GM21528 (cell line): ENCODE results near the gene DLX2.

ENCODE experiments used
- ATAC-seq: cut with Tn5 transposase; IDR thresholded peaks from one replicate; pipeline ENCODE4 v1.9.1; 2021; ENCODE audit warnings: mild to moderate bottlenecking, moderate library complexity; ENCODE audit not compliant: unreplicated experiment, low FRiP score

The DLX2 gene

DNA sequence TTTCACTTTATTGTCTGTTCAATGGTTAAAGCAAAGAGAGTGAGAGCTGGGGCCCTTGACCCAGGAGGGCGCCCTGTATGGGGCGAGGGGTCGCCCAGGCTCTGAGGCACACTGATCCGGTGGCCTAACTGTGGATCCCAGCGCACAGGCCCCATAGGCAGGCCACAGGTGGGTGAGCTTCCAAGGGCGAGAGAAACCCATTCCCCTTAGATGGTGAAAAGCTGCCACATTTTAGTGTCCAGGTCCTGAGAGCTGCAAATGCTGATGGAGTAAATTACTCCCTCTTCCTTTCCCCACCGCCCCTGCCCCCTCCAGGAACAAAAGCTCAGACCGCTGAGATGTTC, 5.9 kb upstream of the DLX2 start:
- no peak for ATAC-seq

GRCh38 chr2:172107690-172108586, 5.2 kb upstream of the DLX2 start:
- no peak for ATAC-seq

- no peak for ATAC-seq
Observed at GRCh38 chr2:172106108-172106961, 3.6 kb upstream of the DLX2 start.

- ATAC-seq = no peak
Observed at GRCh38 chr2:172105471-172106107, 2.9 kb upstream of the DLX2 start.

- no peak for ATAC-seq
Observed at GRCh38 chr2:172103471-172104272, 972 bp upstream of the DLX2 start.

GRCh38 chr2:172101821-172102390, 794 bp downstream of the DLX2 start:
- no peak for ATAC-seq

DNA sequence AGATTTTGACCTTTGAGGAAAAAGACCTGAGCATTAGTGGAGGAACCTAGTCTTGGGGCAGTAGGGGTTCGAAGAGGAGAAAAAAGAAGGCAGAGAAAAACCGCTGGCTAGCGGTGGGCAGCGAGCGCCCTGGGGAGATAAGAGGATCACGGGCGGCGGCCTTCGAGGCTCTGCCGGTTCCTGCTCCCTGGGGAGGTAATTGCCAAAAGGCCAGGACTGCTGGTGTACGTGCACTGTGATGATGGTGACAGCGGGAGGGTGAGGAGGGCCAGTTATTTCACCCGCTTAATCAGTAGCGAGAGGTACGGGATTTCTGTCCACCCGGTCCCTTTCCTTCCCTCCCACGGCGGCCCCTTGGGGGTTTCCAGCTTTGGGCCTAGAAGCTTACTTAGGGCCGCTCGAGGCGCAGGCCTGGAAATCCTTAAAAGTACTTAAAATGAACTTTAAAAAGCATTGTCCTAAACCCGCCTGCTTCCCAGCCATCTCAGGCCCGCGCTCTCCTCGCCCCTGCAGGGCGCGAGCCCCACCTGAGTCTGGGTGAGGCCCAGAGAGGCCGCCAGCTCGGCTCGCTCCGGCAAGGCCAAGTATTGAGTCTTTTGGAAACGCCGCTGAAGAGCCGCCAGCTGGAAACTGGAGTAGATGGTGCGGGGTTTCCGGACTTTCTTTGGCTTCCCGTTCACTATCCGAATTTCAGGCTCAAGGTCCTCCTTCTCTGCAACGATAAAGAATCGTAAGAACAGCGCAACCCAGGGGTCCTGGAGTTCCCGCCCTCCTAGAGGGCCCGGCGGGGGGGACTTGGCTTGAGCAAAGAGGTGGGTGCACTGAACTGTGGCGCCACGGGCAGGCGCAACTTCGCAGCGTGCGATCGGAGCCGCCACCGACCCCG, 1.5 kb downstream of the DLX2 start:
- no peak for ATAC-seq

GRCh38 chr2:172100080-172100934, 2.4 kb downstream of the DLX2 start:
- no peak for ATAC-seq

DNA sequence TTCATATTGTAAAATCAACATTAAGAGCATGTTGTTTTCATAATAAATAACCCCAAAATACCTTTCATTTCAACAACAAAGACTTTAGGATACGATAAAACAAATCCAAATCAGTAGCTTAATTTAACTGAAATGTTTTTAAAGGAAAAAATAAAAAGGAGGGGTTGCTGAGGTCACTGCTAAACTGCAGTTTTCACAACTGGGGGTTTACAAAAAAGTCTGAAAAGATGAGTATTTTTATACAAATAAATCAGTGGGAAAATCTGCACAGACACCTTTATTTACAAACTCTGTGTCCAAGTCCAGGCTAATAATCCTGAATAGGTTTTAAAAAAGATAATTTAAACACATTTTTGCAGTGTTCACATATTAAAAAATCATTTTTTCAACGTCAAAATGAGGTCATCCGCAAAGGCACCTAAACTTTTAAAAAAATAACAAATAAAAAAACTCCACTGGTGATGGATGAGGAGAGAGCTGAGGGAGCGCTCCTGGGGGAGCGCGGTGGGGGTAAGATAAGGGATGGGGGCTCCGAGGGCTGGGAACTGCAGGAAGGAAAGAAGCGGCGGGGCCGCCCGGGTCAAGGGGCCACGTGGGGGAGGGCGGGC, 3.1 kb downstream of the DLX2 start:
- ATAC-seq = no peak

DNA sequence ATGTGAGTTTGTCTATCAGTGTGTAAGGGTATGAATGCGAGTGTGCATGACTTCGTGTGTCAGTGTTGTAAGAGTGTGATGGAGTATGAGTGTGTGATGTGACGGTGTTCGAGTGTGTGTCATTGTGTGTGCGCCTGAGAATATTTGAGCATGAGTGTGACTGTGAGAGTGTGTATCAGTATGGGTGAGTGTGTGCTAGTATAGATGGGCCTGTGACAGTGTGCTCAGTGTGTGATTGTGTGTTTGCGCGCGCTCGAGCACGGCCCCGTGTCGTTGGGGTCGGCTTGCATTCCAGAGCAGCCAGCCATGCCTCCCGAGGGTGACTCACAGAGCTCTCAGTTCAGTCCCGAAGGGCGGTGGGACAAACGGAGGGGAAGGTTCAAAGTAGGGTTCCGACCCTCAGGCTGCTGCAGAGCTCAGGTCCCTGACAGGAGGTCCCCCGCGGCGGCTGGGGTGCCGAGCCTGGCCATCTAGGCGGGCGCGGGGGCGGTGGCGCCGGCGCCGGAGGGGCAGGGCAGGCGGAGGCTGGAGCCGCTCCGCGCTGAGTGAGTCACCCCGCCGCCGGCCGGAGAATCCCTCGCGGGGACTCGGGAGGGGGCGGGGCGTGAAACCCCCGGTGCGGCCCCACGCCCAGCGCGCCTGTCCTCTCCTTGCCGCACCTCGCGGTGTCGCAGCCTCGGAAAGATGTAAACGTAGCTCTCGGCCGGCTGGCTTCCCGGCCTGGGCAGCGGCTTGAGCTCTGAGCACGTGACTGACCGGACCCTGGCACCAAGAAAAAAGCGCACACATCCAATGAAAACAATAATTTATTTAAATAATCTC, 3.8 kb downstream of the DLX2 start:
- ATAC-seq = no peak

- ATAC-seq = no peak
Observed at GRCh38 chr2:172098287-172098649, 4.4 kb downstream of the DLX2 start.

DNA sequence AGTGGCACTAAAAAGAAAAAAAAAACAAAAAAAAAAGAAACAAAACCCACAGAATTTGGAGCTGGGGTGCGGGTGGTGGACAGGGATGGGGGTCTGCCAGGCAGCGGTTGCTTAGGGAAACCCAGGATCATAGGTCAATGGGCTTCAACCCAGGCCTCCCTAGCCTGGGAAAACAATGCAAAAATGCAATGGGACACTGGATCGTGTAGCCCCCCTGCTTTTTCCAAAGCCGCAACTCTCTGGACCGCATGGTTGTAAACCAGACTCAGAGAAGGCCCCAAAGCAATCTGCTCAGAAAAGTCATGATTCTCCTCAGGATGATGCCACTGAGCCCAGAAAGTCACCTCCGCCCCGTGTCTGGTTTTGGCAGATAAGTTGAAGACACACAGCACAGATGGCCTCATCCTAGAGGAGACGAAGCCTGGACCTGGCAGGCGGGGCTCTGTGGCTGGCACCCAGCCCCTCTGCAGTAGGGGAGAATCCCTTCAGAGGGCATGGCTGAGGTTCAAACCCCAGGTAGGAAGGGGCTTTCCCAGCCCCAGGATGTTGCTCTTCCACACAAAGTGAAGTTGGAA, 5.1 kb downstream of the DLX2 start:
- ATAC-seq = no peak

DNA sequence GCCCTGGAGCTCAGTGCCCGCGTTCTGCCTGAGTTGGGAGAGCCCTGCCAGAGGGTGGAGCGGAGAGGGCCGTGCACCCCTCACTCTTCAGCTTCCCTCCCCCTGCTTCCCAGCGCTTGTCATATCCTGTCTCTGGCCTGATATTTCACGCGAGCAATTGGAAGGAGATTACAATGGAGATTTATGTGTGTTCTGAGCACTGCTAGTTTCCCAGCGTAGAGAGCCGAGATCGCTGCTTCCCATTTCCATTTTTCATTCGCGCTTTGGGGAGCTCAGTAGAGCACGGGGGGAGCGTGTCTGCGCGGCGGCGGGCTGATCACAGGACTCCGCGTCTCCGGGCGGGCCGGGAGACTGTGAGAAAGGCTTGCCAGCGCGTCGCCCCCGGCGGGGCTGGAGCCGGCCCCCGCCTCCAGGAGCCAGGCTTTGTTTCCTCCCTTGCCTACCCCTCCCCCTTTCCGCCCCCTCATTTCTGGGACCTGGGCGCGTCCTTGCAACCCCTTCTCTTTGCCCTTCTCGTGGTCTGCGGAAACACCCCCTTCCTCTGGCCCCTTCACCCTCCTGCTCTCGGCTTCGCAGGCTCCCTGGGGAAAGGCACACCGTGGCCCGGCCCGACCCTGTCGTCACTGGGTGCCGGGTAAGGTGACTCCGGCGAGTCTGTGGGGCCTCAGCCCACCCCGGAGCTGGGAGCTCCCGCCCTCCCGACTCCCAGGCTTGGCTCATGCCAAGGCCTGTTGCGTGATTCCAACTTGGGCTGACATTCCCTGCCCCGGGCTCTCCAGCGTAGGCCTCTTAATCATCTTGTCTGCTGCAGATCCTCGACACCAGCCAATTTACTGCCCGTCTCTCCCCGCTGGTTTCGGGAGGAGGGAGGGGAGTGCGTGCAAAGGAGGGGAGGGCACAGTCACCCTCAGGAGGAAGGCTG, 5.8 kb downstream of the DLX2 start:
- ATAC-seq = no peak

GRCh38 chr2:172095905-172096625, 6.6 kb downstream of the DLX2 start:
- ATAC-seq = no peak
